OCI-LY1 (cell line): Measurements from ENCODE around the gene RPLP2.

Source experiments
- CTCF ChIP-seq: fragments of 200-600 bp; sonication (generic), shearing (Covaris generic); IDR thresholded peaks from 2 replicates; pipeline ENCODE4 v1.5.1; 2017; ENCODE audit warnings: mild to moderate bottlenecking, antibody characterized with exemption, low read length, moderate library complexity, mixed read lengths
- EZH2 ChIP-seq: fragments of 200-600 bp; sonication (generic), shearing (Covaris generic); IDR thresholded peaks from 2 replicates; pipeline ENCODE4 v1.8.0; 2017; ENCODE audit warnings: borderline replicate concordance, mixed run types, mild to moderate bottlenecking, antibody characterized with exemption, low read length, moderate library complexity, mixed read lengths

DNA sequence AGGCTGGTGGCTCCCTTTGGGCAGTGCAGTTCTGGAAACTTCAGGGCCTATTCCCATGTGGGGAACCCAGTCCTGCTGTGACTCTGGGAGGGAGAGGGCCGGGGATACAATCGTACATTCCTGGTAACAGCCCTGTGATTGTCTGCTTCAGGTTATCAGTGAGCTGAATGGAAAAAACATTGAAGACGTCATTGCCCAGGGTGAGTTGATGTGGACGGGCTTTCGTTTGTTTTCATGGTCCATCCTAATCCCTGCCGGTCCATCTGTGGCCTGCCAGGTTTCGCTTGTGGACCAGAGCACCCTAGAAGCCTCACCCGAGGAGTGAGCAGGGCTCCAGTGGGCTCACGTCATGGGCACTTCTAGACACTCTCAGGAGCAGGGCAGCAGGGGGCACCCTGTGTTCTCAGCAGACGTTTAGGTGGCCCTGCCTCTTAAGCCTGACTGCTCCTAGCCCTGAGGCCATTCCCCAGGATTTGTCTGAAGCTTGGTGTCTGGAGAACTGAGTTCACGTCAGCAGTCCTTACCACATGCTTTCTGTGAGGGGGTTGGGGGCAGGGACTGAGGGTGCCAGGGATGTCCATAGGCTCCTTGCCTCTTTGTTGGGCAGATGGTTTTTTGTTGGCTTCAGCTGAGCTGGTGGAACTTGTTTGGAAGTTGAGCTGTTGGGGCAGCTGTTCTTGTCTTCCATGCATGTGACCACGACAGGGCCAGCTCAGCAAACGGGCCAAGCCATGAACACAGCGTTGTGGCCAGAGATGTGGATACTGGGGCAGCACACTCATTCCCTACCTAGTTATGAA, 1.9 kb downstream of the RPLP2 start:
- peak; percentile 14; the same call in 1 of the 2 replicates for TF ChIP-seq CTCF
- no peak for TF ChIP-seq EZH2
